Measurements from ENCODE around the gene C2orf49. TPM values are rescaled to one million over a fixed set of nuclear protein-coding genes. Genes with fewer than 3 reads are reported as not detected.

The C2orf49 gene
- total RNA-seq, 1 donor from 2014 or later, result 13.0 TPM

GRCh38 chr2:105396254-105397024 lies 59.1 kb downstream of the C2orf49 start:
- Histone ChIP-seq H3K9me3 (ENCODE audit: control insufficient read depth in 3 of 3, low read length in 3 of 3) (no peaks in the 10 kb centered on the region), H3K27ac (ENCODE audit: low read depth, low read length) (peak overlapping the region; percentile 95), H3K27me3 (ENCODE audit: control insufficient read depth in 3 of 3, insufficient read depth in 3 of 3, low read length in 3 of 3) (no peaks in the 10 kb centered on the region), H3K36me3 (ENCODE audit: control insufficient read depth in 3 of 3, insufficient read depth in 3 of 3, low read length in 3 of 3) (peaks cover 0 to 11% (median 6%) of the 10 kb centered on the region in 3 donors), H3K4me3 (ENCODE audit: low read length in 3 of 3) (peak overlapping the region in 2 of 3 donors; percentile 66 to 95), H3K9ac (ENCODE audit: low read depth in 1 of 3, low read length in 3 of 3) (peak overlapping the region; percentile 65 to 70 (median 68)), H3K4me1 (ENCODE audit: control insufficient read depth in 3 of 3, insufficient read depth in 3 of 3, low read length in 3 of 3) (peaks cover 33 to 57% (median 39%) of the 10 kb centered on the region in 3 donors)

- peak overlapping the region; percentile 65 to 70 (median 68) for H3K9ac ChIP-seq (ENCODE audit: low read depth in 1 of 3, low read length in 3 of 3)
- no peaks in the 10 kb centered on the region for H3K27me3 ChIP-seq (ENCODE audit: control insufficient read depth in 3 of 3, insufficient read depth in 3 of 3, low read length in 3 of 3)
- H3K27ac ChIP-seq (ENCODE audit: low read depth, low read length), result peak overlapping the region; percentile 95
- H3K36me3 ChIP-seq (ENCODE audit: control insufficient read depth in 3 of 3, insufficient read depth in 3 of 3, low read length in 3 of 3), result peaks cover 0 to 11% (median 6%) of the 10 kb centered on the region in 3 donors
- H3K4me3 ChIP-seq (ENCODE audit: low read length in 3 of 3), result peak overlapping the region; percentile 60 to 95 (median 66)
- H3K4me1 ChIP-seq (ENCODE audit: control insufficient read depth in 3 of 3, insufficient read depth in 3 of 3, low read length in 3 of 3), result peaks cover 27 to 49% (median 36%) of the 10 kb centered on the region in 3 donors
- H3K9me3 ChIP-seq (ENCODE audit: control insufficient read depth in 3 of 3, low read length in 3 of 3), result no peaks in the 10 kb centered on the region
Observed at GRCh38 chr2:105397025-105397722, 59.8 kb downstream of the C2orf49 start.

GRCh38 chr2:105397953-105398335 lies 60.6 kb downstream of the C2orf49 start:
- peak overlapping the region; percentile 87 to 95 (median 94) for H3K4me3 ChIP-seq (ENCODE audit: low read length in 3 of 3)
- peak overlapping the region; percentile 95 for H3K27ac ChIP-seq (ENCODE audit: low read depth, low read length)
- H3K4me1 ChIP-seq (ENCODE audit: control insufficient read depth in 3 of 3, insufficient read depth in 3 of 3, low read length in 3 of 3), result peaks cover 27 to 43% (median 36%) of the 10 kb centered on the region in 3 donors

GRCh38 chr2:105398336-105399206 lies 61.2 kb downstream of the C2orf49 start, which contains the start of gene FHL2:
TSS of gene FHL2 (minus strand) at chr2:105399051. CDS start at chr2:105386516, 12,535 bp downstream.
- Histone ChIP-seq H3K9ac (ENCODE audit: low read depth in 1 of 3, low read length in 3 of 3) (peak within 1 kb of the TSS; percentile 94 to 97 (median 97)), H3K4me1 (ENCODE audit: control insufficient read depth in 3 of 3, insufficient read depth in 3 of 3, low read length in 3 of 3) (peaks cover 26 to 41% (median 31%) of the 10 kb centered on the region in 3 donors), H3K9me3 (ENCODE audit: control insufficient read depth in 3 of 3, low read length in 3 of 3) (no peaks in the 10 kb centered on the region), H3K27me3 (ENCODE audit: control insufficient read depth in 3 of 3, insufficient read depth in 3 of 3, low read length in 3 of 3) (no peaks in the 10 kb centered on the region), H3K4me3 (ENCODE audit: low read length in 3 of 3) (peak within 1 kb of the TSS; percentile 87 to 95 (median 94)), H3K36me3 (ENCODE audit: control insufficient read depth in 3 of 3, insufficient read depth in 3 of 3, low read length in 3 of 3) (peaks cover 0 to 9% (median 6%) of the 10 kb centered on the region in 3 donors), H3K27ac (ENCODE audit: low read depth, low read length) (peak within 1 kb of the TSS; percentile 95)

More at GRCh38 chr2:105397953-105398335, 60.6 kb downstream of the C2orf49 start:
- peak overlapping the region; percentile 94 to 97 (median 97) for H3K9ac ChIP-seq (ENCODE audit: low read depth in 1 of 3, low read length in 3 of 3)
- H3K36me3 ChIP-seq (ENCODE audit: control insufficient read depth in 3 of 3, insufficient read depth in 3 of 3, low read length in 3 of 3), result peaks cover 0 to 11% (median 6%) of the 10 kb centered on the region in 3 donors
- H3K27me3 ChIP-seq (ENCODE audit: control insufficient read depth in 3 of 3, insufficient read depth in 3 of 3, low read length in 3 of 3), result no peaks in the 10 kb centered on the region
- no peaks in the 10 kb centered on the region for H3K9me3 ChIP-seq (ENCODE audit: control insufficient read depth in 3 of 3, low read length in 3 of 3)

Other genes starting within 250 kb of the C2orf49 start
- not detected for gene GPR45, start 95.8 kb upstream of the C2orf49 start, total RNA-seq
- 7.3 TPM for gene TGFBRAP1, start 7.8 kb upstream of the C2orf49 start, total RNA-seq
- gene FHL2, start 61.5 kb downstream of the C2orf49 start, total RNA-seq, result 66.3 TPM